HEK293T (cell line): ENCODE results near the gene MYRF.

Experiments used
- CTCF ChIA-PET: fragments of 350-600 bp; formaldehyde crosslinking; extraction: SDS; loops from one replicate; lab custom pipeline; 2021; ENCODE audit warnings: antibody characterized with exemption, inconsistent platforms; lab: Yijun Ruan, JAX
- POLR2A ChIA-PET: fragments of 350-600 bp; formaldehyde crosslinking; extraction: SDS; loops from one replicate; lab custom pipeline; 2020; ENCODE audit warnings: antibody characterized with exemption, inconsistent platforms; lab: Yijun Ruan, JAX
- DNase-seq: peaks from one replicate; pipeline ENCODE4 v3.0.0; 2012; ENCODE audit warnings: mixed read lengths; ENCODE audit errors: extremely low spot score
- ARNT ChIP-seq: fragments of 450-650 bp; IDR thresholded peaks from 2 replicates; pipeline ENCODE4 v1.6.1; 2017; ENCODE audit warnings: mild to moderate bottlenecking
- BHLHE40 ChIP-seq: fragments of 450-650 bp; IDR thresholded peaks from 2 replicates; pipeline ENCODE4 v1.6.1; 2016; ENCODE audit warnings: mild to moderate bottlenecking, moderate library complexity, borderline replicate concordance
- CTBP1 ChIP-seq: fragments of 450-650 bp; IDR thresholded peaks from 2 replicates; pipeline ENCODE4 v1.6.1; 2016; ENCODE audit warnings: borderline replicate concordance
- ELF4 ChIP-seq: fragments of 450-650 bp; IDR thresholded peaks from 2 replicates; pipeline ENCODE4 v1.6.1; 2017; ENCODE audit warnings: antibody characterized with exemption
- FOXA1 ChIP-seq: fragments of 450-650 bp; IDR thresholded peaks from 2 replicates; pipeline ENCODE4 v1.6.1; 2016; ENCODE audit warnings: mild to moderate bottlenecking
- FOXK2 ChIP-seq: fragments of 450-650 bp; IDR thresholded peaks from 2 replicates; pipeline ENCODE4 v1.6.1; 2016; ENCODE audit warnings: mild to moderate bottlenecking
- FOXM1 ChIP-seq: fragments of 450-650 bp; IDR thresholded peaks from 2 replicates; pipeline ENCODE4 v1.6.1; 2017; ENCODE audit warnings: mild to moderate bottlenecking, borderline replicate concordance
- HDGF ChIP-seq: fragments of 450-650 bp; IDR thresholded peaks from 2 replicates; pipeline ENCODE4 v1.6.1; 2017; ENCODE audit warnings: antibody characterized with exemption, borderline replicate concordance
- L3MBTL2 ChIP-seq: fragments of 450-650 bp; conservative IDR thresholded peaks from 2 replicates; pipeline ENCODE4 v1.6.1; 2016; ENCODE audit warnings: mild to moderate bottlenecking
- LEF1 ChIP-seq: fragments of 450-650 bp; IDR thresholded peaks from 2 replicates; pipeline ENCODE4 v1.6.1; 2017; ENCODE audit warnings: mild to moderate bottlenecking, borderline replicate concordance
- NFRKB ChIP-seq: fragments of 450-650 bp; IDR thresholded peaks from 2 replicates; pipeline ENCODE4 v1.6.1; 2016; ENCODE audit warnings: mild to moderate bottlenecking, moderate library complexity
- PKNOX1 ChIP-seq: fragments of 450-650 bp; IDR thresholded peaks from 2 replicates; pipeline ENCODE4 v1.6.1; 2016
- SP1 ChIP-seq: fragments of 450-650 bp; IDR thresholded peaks from 2 replicates; pipeline ENCODE4 v1.6.1; 2017
- SUZ12 ChIP-seq: fragments of 450-650 bp; IDR thresholded peaks from 2 replicates; pipeline ENCODE4 v1.6.1; 2016; ENCODE audit warnings: mild to moderate bottlenecking
- TARDBP ChIP-seq: fragments of 450-650 bp; IDR thresholded peaks from 2 replicates; pipeline ENCODE4 v1.6.1; 2016
- ZNF384 ChIP-seq: fragments of 450-650 bp; IDR thresholded peaks from 2 replicates; pipeline ENCODE4 v1.6.1; 2016

Gene MYRF

GRCh38 chr11:61778920-61779650 lies 26.6 kb downstream of the MYRF start:
- no peak for DNase-seq
- TF ChIP-seq L3MBTL2 (no peak), SUZ12 (no peak), BHLHE40 (no peak)
- CTCF ChIA-PET = interaction anchor here (1.0 to 1.2 kb wide), 2 partner anchors 32 to 35 kb away, joined by 3 read pairs; no protein-coding TSS in a partner anchor
- POLR2A ChIA-PET = interaction anchor here (1.2 to 1.7 kb wide), 2 partner anchors 11 to 13 kb away, joined by 4 to 10 read pairs; partner anchors contain the start of genes FEN1 and TMEM258

GRCh38 chr11:61779666-61780525 lies 27.5 kb downstream of the MYRF start:
- CTCF ChIA-PET = interaction anchor here (0.9 to 1.3 kb wide), 4 partner anchors 28 to 36 kb away, joined by 3 to 6 read pairs (median 4); no protein-coding TSS in a partner anchor
- TF ChIP-seq PKNOX1 (no peak), ARNT (no peak), NFRKB (no peak), SP1 (no peak), FOXK2 (no peak), BHLHE40 (no peak), FOXM1 (no peak), ELF4 (no peak), FOXA1 (no peak), L3MBTL2 (no peak), ZNF384 (no peak), CTBP1 (no peak)
- POLR2A ChIA-PET = interaction anchor here (0.6 to 1.7 kb wide), 3 partner anchors 10 to 112 kb away, joined by 3 to 10 read pairs (median 4); partner anchors contain the start of genes FEN1 and TMEM258
- DNase-seq = no peak

DNA sequence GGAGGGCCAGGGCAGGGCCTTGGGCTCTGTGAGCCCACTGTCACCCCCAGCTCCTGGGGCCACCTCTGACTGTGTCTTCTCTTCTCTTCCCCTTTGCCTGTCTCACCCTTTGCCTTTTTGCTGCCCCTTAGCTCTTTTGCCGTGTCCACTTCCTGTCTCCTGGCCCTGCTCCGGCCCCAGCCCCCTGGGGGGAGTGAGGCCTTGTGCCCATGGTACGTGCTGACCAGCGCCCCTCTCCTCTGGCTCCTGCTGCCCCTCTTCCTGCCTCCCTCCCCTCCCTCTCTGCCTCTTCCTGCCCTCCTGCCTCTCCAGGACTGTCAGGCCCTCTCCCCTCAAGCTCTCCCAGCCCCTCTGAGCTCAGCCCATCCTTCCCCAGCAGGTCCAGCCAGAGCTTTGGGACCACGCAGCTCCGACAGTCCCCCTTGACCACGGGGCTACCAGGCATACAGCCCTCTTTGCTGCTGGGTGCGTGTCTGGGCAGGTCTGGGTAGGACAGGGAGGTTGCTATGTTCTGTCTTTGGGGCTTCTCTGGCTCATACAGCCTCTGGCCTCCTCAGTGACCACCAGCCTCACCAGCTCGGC lies 28.2 kb downstream of the MYRF start:
- no peak for DNase-seq
- CTCF ChIA-PET = interaction anchor here (0.9 to 1.3 kb wide), 3 partner anchors 29 to 37 kb away, joined by 3 to 6 read pairs (median 4); no protein-coding TSS in a partner anchor
- no peak for TF ChIP-seq ZNF384
- TF ChIP-seq CTBP1 = no peak
- no peak for TF ChIP-seq FOXA1
- no peak for TF ChIP-seq SUZ12
- TF ChIP-seq FOXM1 = no peak
- no peak for TF ChIP-seq PKNOX1
- no peak for TF ChIP-seq ARNT
- TF ChIP-seq TARDBP = no peak
- no peak for TF ChIP-seq ELF4
- no peak for TF ChIP-seq NFRKB
- TF ChIP-seq FOXK2 = no peak
- TF ChIP-seq L3MBTL2 = no peak
- POLR2A ChIA-PET = interaction anchor here (1.2 to 1.7 kb wide), 2 partner anchors 10 to 12 kb away, joined by 4 to 10 read pairs; partner anchors contain the start of genes FEN1 and TMEM258

DNA sequence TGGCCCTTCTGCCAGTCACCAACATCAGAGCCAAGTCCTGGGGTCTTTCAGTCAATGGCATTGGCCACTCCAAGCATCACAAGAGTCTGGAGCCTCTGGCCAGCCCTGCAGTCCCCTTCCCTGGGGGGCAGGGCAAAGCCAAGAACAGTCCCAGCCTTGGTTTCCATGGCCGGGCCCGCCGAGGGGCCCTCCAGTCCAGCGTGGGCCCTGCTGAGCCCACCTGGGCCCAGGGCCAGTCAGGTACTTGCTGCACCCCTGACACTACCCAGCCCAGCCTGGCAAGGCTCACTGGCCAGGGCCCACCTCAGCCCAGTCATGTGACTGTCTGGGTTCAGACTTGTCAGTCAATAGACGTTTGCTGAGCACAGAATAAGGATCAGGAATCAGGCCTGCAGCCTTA lies 29.1 kb downstream of the MYRF start:
- no peak for TF ChIP-seq LEF1
- TF ChIP-seq SP1 = no peak
- TF ChIP-seq ZNF384 = no peak
- no peak for TF ChIP-seq L3MBTL2
- TF ChIP-seq BHLHE40 = no peak
- no peak for TF ChIP-seq FOXK2
- TF ChIP-seq PKNOX1 = no peak
- TF ChIP-seq FOXM1 = no peak
- TF ChIP-seq NFRKB = no peak
- no peak for TF ChIP-seq CTBP1
- no peak for TF ChIP-seq HDGF
- TF ChIP-seq SUZ12 = no peak
- no peak for TF ChIP-seq ELF4
- no peak for TF ChIP-seq FOXA1
- TF ChIP-seq ARNT = no peak
- no peak for TF ChIP-seq TARDBP
- CTCF ChIA-PET = no interaction called here
- POLR2A ChIA-PET = interaction anchor here (2.7 kb wide), 1 partner anchor 11 kb away, joined by 17 read pairs; the partner anchor contains the start of genes FEN1 and TMEM258
- no peak for DNase-seq

- CTCF ChIA-PET = interaction anchor here (0.7 kb wide), 1 partner anchor 305 kb away, joined by 3 read pairs; no protein-coding TSS in a partner anchor
- POLR2A ChIA-PET = interaction anchor here (0.7 to 2.7 kb wide), 2 partner anchors 10 to 35 kb away, joined by 3 to 17 read pairs; partner anchors contain the start of genes FEN1 and TMEM258
- TF ChIP-seq ELF4 (no peak), BHLHE40 (no peak), PKNOX1 (no peak), NFRKB (no peak), CTBP1 (no peak), ARNT (no peak), SP1 (no peak), FOXA1 (no peak), HDGF (no peak), ZNF384 (no peak), LEF1 (no peak), TARDBP (no peak)
- no peak for DNase-seq
These were observed 29.9 kb downstream of the MYRF start for GRCh38 chr11:61782299-61782698.
